ENCODE results near the gene OPCML.

Gene OPCML

DNA sequence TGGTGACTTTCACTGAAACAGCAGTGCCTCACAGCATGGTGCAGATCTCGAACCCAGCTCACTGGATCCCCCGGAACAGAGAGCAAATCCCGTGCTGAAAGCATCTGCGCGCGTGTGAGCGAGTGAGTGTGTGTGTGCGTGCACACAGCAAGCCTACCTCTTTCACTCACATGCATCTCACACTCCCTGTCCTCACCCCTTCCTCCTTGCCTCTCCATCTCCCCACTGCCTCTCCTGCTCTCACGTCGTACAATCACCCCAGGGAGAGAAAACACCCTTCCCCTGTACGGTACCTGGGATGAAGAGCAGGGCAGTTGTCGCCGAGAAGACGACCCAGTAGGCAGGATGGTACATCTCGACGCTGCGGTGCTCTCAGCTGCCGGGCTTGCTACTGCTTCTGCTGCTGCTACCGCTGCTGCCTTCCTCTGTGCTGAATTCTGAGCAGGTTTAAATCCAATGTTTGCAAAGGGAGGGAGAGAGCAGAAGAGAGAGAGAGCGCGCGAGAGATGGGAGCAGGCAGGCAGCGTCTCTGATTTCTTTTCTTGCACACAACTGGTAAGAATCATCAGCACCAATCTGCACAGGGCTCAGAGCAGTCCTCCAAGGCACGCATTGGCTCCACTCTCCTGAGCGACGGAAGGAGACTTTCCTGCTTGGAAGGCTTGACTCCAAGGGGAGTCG is at the start of gene OPCML:
TSS of gene OPCML (minus strand) at position 531 of the 681 bp plus-strand sequence.
- no peak for DNase-seq (ENCODE audit: low read depth in 2 of 2)

- DNase-seq (ENCODE audit: low read depth in 2 of 2) = no peak
Observed at GRCh38 chr11:133581091-133581490, 48.8 kb upstream of the OPCML start.

DNA sequence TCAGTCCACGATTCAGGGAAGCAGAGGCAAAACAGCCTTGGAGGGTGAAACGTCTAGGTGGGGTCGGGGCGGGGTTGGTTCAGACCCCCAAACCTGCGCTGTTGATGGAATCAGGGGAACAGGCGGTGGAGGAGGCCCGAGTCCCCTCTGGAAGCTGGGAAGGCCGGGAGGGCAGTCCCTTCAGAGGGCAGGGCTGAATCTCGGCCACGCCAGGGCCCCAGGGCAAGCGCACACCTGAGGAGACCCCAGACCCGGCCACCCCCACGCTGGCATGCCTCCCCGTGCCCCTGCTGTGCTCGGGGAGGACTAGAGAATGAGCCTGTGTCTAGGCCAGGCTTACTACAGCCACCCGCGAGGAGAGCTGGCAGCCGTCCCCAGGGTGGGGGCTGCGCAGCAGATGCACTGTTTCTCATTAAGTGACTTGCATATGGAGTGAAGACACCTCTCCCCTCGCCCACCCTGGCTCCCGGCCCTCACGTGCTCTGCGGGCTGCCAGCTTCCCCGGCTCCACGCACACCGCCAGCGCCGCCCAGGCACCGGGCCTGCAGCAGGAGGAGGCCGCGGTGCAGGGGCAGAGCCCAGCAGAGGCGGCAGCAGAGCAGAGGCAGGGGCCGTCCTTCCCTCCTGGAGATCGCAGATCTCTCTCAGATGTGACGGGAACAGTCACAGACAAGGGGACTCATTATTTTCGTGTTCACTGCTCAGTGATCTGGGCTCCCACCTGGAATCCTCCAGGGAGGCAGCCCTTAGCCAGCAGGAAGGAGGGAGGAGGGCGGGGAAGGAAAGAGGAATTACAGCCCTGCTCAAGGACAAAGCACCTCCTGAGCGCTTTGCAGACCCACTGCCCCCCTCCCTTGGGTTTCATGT is 47.1 kb upstream of the OPCML start:
- no peak for DNase-seq (ENCODE audit: low read depth in 2 of 2)

GRCh38 chr11:133577403-133577802 is 45.1 kb upstream of the OPCML start:
- no peak for DNase-seq (ENCODE audit: low read depth in 2 of 2)

- no peak for DNase-seq (ENCODE audit: low read depth in 2 of 2)
Observed at GRCh38 chr11:133576351-133576750, 44.0 kb upstream of the OPCML start.

GRCh38 chr11:133573081-133573480 is 40.8 kb upstream of the OPCML start:
- no peak for DNase-seq (ENCODE audit: low read depth in 2 of 2)

DNA sequence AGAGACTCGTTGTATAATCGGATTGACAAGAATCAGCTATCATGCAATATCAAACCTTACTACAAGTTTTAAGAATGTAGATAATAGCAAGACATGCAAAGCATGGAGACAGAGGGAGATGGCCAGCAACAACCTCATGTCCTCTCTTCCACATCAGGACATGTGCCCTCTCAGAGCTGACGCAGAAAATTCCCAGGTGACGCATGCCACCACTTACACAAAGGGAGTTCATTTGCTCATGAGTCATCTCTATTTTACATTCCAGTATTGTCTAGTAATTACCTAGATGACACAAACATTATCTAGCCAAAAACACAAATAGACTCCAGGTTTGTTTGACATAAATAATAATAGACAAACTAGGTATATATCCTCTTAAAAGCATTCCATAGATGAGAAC is 38.1 kb upstream of the OPCML start:
- no peak for DNase-seq (ENCODE audit: low read depth in 2 of 2)

DNA sequence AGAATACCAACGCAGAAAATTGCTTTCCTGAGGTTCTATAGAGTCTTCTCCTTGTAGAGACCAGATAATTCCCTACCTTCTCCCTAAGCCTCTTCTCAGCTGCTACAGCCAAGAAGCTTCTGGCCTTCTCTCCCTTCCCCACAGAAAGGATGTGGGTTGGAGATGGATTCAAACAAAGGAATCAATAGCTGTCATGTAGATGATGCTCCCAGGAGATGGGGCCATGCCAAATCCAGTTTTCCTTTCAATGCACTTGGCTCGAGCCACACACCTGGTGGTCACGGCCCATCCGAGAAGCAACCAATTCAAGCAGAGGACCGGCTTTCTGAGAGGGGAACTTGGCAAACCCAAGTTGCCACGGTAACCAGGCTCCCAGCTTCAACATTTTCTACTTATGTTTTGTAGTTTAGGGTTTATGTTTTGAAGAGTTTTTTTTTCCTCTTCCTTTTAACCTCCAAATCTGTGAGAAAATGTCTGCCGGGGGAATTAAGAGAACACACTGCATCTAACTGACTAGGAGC is 31.3 kb upstream of the OPCML start:
- no peak for DNase-seq (ENCODE audit: low read depth in 2 of 2)

DNA sequence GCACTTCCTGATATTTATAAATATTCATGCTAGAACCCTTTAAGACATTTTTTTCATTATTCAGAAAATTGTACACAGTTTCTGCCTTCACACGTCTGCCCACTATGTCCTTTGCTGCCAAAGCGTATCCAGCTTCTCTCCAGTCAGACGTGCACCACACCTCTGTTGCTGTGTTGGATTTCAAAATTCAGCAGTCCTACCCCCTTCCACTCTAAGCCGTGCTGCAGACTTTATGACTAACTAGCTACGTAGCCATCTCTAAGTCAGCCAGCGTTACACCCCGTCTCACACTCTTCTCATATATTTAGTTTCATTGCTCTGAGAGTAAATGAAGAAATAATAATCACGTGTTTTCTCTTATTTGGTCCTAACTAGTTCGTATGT is 28.2 kb upstream of the OPCML start:
- DNase-seq (ENCODE audit: low read depth in 2 of 2) = no peak

DNA sequence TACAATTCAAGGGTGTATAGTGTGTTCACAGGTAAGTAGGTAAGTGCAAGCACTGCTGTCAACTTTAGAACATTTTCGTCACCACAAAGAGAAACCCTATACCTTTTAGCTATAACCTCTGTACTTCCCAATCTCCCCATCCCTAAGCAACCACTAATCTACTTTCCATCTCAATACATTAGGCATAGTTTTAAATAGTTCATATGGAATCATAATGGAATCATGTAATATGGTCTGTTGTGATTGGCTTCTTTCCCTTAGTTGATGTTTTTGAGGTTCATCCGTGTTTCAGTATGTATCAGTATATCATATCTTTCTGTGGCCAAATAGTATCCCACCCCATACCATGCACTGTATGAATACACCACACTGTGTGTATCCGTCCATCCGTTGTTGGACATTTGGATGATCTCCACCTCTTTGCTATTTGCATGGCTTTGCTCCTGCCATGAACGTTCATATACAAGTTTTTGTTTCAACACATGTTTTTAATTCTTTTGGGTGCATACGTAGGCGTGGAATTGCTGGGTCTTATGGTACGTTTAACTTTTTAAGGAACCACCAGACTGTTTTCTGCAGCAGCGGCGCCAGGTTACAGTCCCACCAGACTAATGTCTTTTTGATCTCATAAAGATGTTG is 27.7 kb upstream of the OPCML start:
- DNase-seq (ENCODE audit: low read depth in 2 of 2) = no peak

GRCh38 chr11:133559382-133559781 is 27.1 kb upstream of the OPCML start:
- no peak for DNase-seq (ENCODE audit: low read depth in 2 of 2)

DNA sequence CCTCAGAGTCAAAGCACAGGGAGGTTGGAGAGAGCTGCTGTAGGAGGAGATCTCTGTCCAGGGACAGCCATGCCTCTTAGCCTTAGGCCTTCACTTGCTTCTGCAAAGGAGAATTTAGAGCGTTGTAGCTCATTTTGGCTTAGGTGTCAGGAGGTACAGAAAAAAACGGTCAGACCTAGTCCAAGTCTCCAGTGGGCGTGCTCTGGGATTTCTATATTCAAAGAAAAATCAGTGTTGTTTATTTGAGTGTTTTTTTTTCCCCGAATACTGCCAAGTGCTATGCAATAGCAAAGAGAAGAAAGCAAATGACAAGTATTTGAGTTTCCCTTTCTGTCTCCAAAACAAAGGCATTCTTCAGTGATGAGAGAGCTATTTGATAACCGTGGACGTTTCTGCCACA is 22.7 kb upstream of the OPCML start:
- no peak for DNase-seq (ENCODE audit: low read depth in 2 of 2)

DNA sequence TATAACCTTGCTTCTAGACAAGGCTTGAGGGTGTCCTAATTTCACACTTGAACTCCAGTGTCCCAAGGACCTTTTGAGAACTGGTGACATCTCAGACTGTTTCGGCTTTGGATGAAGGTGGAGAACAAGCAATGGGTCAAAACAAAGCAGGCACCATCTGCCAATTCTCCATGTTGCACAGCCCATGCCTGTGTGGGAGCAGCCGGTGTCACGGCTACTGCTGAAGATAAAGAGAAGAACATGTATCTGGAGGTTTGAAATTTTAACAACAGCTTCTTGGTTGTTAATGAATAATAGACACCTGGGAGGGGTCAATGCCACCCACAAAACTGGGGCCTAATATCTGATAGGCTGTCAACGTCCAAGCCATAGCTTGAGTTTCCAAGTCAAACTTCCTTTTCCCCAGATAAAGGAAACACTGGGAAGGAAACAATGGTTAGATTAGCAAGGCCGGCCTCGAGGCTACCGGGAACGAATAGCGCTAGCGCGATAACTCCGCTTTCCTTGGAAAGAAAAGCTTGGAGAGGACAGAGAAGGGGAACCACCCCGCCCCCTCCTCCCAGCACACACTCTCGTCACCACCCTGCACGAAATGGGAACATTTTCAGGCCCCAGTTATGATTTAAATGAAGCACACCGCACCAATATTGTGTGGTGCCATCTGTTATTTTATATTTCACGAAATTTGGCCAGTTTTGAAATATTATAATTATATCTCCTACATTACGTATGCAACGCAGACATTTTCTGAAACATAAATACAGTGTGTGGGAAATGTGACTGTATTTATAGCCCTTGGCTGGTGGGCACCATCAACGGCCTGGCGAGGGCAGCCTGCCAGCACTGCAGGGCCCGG is 21.8 kb upstream of the OPCML start:
- DNase-seq (ENCODE audit: low read depth in 2 of 2) = no peak

DNA sequence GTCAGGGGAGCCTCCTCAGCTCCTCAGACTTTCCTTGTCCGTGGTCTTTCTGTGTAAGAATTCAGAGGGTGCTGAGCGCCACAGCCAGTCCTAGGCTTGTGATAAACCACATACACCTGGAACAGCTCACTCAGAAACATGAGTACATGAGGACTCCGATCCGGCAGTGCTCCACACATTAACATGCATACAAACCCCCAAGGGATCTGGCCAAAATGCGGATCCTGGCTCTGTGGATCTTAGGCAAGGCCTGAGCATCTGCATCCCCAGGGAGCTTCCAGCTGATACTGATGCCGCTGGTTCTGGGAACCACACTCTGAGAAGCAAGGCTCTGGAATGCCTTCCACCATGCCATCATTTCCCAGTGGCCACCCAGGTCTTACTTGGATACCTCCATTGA is 20.6 kb upstream of the OPCML start:
- no peak for DNase-seq (ENCODE audit: low read depth in 2 of 2)

DNA sequence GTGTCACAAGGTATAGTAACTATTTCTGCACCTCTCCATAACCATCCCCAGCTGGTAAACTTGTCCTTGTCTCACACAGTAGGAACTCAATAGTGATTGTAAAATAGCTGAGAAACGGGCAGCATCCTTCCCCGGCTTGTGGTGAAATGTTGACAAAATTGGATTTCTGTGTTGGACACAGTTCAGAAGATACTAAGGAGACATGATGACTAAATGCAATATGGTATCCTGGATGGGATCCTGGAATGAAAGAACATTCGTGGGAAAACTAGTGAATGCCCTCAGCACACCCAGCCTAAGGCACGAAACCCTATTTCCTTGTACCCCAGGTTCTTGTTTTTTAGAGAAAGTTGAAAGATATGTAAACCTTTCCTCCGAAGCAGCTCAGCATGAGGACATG is 18.8 kb upstream of the OPCML start:
- DNase-seq (ENCODE audit: low read depth in 2 of 2) = no peak

DNA sequence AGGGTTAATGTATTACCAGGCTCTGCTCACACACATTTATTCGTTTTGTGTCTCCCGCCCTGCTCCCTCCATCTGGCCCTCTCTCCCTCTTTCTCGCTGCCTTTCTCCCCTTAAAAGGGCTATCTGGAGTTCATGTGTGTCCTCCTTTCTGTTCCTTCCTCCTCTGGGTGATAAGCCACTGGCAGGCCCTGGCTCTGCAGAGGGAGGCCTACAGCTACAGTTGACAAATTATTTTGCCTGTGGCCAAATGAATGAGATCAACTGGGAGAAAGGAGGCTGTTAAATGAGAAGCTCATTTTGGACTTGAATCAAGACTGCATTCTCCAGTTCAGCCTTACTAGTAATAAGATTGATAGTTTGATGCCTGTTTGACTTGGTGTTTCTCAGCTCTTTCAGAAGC is 17.5 kb upstream of the OPCML start:
- DNase-seq (ENCODE audit: low read depth in 2 of 2) = no peak

DNA sequence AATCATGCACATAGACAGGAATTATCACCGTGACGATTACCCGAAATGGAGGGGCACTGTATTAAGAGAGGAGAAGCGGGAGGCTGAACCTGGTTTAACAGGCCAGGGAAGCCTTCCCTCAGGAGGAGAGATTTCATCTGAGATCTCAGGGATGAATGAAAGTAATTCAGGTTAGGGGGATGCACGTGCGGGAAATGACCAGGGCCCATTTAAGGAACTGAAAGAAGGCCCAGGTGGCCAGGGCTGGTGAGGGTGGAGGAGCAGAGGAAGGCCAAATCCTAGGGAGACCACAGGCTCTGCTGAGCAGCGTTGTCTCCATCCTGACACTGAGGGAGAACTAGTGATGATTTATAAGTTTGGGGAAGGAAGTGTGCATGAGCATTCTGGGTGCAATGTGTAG is 16.3 kb upstream of the OPCML start:
- no peak for DNase-seq (ENCODE audit: low read depth in 2 of 2)

GRCh38 chr11:133547808-133548494 is 15.7 kb upstream of the OPCML start:
- no peak for DNase-seq (ENCODE audit: low read depth in 2 of 2)

GRCh38 chr11:133545199-133545803 is 13.0 kb upstream of the OPCML start:
- DNase-seq (ENCODE audit: low read depth in 2 of 2) = no peak

GRCh38 chr11:133541720-133542095 is 9.4 kb upstream of the OPCML start:
- no peak for DNase-seq (ENCODE audit: low read depth in 2 of 2)
